Right atrium auricular region (tissue), 2 donors: ENCODE results near the gene ABCF2. TPM values are rescaled to one million over a fixed set of nuclear protein-coding genes. Genes with fewer than 3 reads are reported as not detected.

Experiments used
- DNase-seq: peaks from one replicate; pipeline ENCODE4 v3.0.0-alpha.2; 2019; ENCODE audit warnings: low spot score
- H3K27ac ChIP-seq, 2 donors: fragments of 200-600 bp; sonication (generic); 1 replicate in 1 of 2; 2 replicates in 1 of 2; pipeline ENCODE4 v1.5.1; 2016 to 2019
- H3K27me3 ChIP-seq, 2 donors: fragments of 200-600 bp; sonication (generic); one replicate each; pipeline versions ENCODE4 v1.5.1 to v1.6.0; 2017 to 2019
- H3K36me3 ChIP-seq: fragments of 200-600 bp; sonication (generic); one replicate; pipeline ENCODE4 v1.5.1; 2016
- H3K4me1 ChIP-seq, 2 donors: fragments of 200-600 bp; sonication (generic); one replicate each; pipeline versions ENCODE4 v1.5.1 to v1.6.0; 2017 to 2019
- H3K4me3 ChIP-seq, 2 donors: fragments of 200-600 bp; sonication (generic); 1 replicate in 1 of 2; 2 replicates in 1 of 2; pipeline ENCODE4 v1.5.1; 2017 to 2019; ENCODE audit warnings: mild to moderate bottlenecking in 1 of 2, moderate library complexity in 1 of 2
- H3K9me3 ChIP-seq, 2 donors: fragments of 200-600 bp; sonication (generic); one replicate each; pipeline ENCODE4 v1.5.1; 2019
- total RNA-seq, 2 donors: library from RNA; depleted of rRNA; stranded (reverse); fragments of >200 nt; gene quantifications; one replicate each; pipeline ENCODE4 v1.1.0, GENCODE V29; 2016
- TF ChIP-seq, protein P1 (sequence below), 2 donors: fragments of 200-600 bp; sonication (generic); IDR thresholded peaks; one replicate each; pipeline ENCODE4 v1.5.1; 2019; ENCODE audit warnings: antibody characterized with exemption in 2 of 2

The ABCF2 gene
- total RNA-seq, 2 donors from 2014 or later = 29.7 to 38.6 TPM

- peaks cover 0 to 3% of the 10 kb centered on the region in 2 donors for H3K4me1 ChIP-seq
- no peak overlapping the region for H3K4me3 ChIP-seq
- no peak for DNase-seq
- H3K27me3 ChIP-seq = no peaks in the 10 kb centered on the region
- no peak overlapping the region for H3K27ac ChIP-seq
- TF ChIP-seq, protein P1, sequence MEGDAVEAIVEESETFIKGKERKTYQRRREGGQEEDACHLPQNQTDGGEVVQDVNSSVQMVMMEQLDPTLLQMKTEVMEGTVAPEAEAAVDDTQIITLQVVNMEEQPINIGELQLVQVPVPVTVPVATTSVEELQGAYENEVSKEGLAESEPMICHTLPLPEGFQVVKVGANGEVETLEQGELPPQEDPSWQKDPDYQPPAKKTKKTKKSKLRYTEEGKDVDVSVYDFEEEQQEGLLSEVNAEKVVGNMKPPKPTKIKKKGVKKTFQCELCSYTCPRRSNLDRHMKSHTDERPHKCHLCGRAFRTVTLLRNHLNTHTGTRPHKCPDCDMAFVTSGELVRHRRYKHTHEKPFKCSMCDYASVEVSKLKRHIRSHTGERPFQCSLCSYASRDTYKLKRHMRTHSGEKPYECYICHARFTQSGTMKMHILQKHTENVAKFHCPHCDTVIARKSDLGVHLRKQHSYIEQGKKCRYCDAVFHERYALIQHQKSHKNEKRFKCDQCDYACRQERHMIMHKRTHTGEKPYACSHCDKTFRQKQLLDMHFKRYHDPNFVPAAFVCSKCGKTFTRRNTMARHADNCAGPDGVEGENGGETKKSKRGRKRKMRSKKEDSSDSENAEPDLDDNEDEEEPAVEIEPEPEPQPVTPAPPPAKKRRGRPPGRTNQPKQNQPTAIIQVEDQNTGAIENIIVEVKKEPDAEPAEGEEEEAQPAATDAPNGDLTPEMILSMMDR (IDR thresholded peaks at IDR 0.05) = no peak
- no peaks in the 10 kb centered on the region for H3K9me3 ChIP-seq
- H3K36me3 ChIP-seq = no peaks in the 10 kb centered on the region
Measured at GRCh38 chr7:151197932-151198331, 29.1 kb downstream of the ABCF2 start.

DNA sequence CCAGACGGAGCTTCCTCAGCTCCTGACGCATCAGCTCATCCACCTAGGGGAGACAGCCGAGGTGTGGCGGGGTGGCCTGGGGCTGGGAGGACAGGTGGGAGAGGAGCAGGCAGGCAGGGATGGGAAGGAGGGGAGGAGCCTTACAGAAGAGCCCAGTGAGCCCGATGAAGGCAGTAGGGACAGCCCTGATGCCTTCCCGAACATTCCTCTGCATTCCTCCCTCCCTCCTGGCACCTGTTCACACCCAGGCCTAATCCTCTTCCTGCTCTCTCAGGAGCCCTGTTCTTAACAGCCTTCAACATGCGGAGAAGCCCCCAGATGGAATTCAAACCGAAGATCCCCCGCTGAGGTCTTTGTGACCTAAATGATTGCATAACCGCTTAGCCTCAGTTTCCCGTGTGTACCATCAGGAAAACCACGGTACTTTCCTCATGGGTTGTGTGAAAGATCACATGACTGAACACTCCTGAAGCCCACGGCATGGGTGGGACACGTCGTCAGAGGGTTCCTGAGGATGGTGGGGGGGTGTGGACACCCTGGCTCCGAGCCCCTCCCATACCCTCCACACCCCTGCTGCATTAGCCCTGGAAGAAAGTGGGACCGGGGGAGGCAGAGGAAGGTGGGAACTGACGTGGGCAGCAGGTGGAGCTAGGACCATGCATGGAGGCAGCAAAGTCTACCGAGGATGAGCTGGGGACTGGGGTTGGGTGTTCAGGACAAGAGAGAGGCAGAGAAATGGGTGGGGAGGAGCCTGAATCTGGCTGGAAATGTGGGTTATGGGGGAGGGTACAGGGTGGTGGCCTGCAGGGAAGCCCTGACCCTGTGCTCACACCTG is 31.2 kb downstream of the ABCF2 start:
- TF ChIP-seq, protein P1 (IDR thresholded peaks at IDR 0.05) = no peak
- Histone ChIP-seq H3K9me3 (no peaks in the 10 kb centered on the region), H3K4me3 (no peak overlapping the region), H3K36me3 (no peaks in the 10 kb centered on the region), H3K4me1 (peaks cover 0 to 3% of the 10 kb centered on the region in 2 donors), H3K27ac (no peak overlapping the region), H3K27me3 (no peaks in the 10 kb centered on the region)
- no peak for DNase-seq

- TF ChIP-seq, protein P1 (IDR thresholded peaks at IDR 0.05) = no peak
- Histone ChIP-seq H3K36me3 (no peaks in the 10 kb centered on the region), H3K4me3 (no peak overlapping the region), H3K27ac (no peak overlapping the region), H3K27me3 (no peaks in the 10 kb centered on the region), H3K4me1 (no peaks in the 10 kb centered on the region), H3K9me3 (no peaks in the 10 kb centered on the region)
- DNase-seq = no peak
Measured at GRCh38 chr7:151194188-151194587, 32.8 kb downstream of the ABCF2 start.

- no peaks in the 10 kb centered on the region for H3K27me3 ChIP-seq
- TF ChIP-seq, protein P1 (IDR thresholded peaks at IDR 0.05) = no peak
- DNase-seq = no peak
Measured at GRCh38 chr7:151193203-151193978, 33.6 kb downstream of the ABCF2 start.

DNA sequence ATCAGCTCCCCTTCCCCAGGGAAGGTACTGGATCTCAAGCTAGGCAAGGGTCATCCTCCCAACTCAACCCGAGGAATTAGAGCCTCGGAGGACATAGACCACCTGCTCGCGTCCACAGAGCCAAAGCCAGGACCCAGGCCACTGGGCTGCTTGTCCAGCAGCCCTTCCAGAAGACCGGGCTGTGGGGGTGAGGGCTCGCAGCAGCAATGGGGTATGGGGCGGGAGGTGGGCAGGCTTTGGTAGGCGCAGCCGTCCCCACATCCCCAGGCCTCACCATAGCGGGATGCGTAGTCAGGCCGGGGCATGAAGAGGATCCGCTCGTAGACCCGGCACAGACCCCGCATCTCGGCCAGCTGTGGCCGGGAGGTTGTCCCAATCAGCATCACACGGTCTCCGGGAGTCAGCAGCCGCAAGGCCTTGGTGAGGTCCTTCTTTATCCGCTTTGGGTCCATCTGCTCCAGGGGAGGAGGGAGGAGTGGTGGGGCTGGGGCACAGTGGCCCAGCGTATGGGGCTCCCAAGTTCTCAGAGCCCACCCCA is 34.9 kb downstream of the ABCF2 start:
- H3K27ac ChIP-seq = no peak overlapping the region

More at GRCh38 chr7:151193203-151193978, 33.6 kb downstream of the ABCF2 start:
- Histone ChIP-seq H3K9me3 (no peaks in the 10 kb centered on the region), H3K4me3 (no peak overlapping the region), H3K27ac (no peak overlapping the region), H3K36me3 (no peaks in the 10 kb centered on the region), H3K4me1 (no peaks in the 10 kb centered on the region)

More for the DNA sequence above, 34.9 kb downstream of the ABCF2 start:
- no peaks in the 10 kb centered on the region for H3K36me3 ChIP-seq
- no peak overlapping the region for H3K4me3 ChIP-seq
- no peak for DNase-seq
- TF ChIP-seq, protein P1 (IDR thresholded peaks at IDR 0.05) = no peak
- H3K9me3 ChIP-seq = no peaks in the 10 kb centered on the region
- H3K27me3 ChIP-seq = no peaks in the 10 kb centered on the region
- peaks cover 0 to 3% of the 10 kb centered on the region in 2 donors for H3K4me1 ChIP-seq
